DMS79 treated with DMSO at 0.1 percent for 48 hours (cell line): ENCODE measurements around the gene ARHGEF3.

Source experiments
- DNase-seq: peaks from one replicate; lab custom pipeline; 2025; lab: John Stamatoyannopoulos, UW

The ARHGEF3 gene

GRCh38 chr3:56801662-56802377 lies at the start of gene ARHGEF3:
ARHGEF3 (minus strand) TSS chr3:56801949; CDS start chr3:56801798, 151 bp downstream.
- no peak for DNase-seq

GRCh38 chr3:56849698-56850097 lies 47.9 kb upstream of the ARHGEF3 start:
- no peak for DNase-seq

- no peak for DNase-seq
Measured at GRCh38 chr3:56845505-56845904, 43.8 kb upstream of the ARHGEF3 start.

- no peak for DNase-seq
Measured at GRCh38 chr3:56844536-56844935, 42.8 kb upstream of the ARHGEF3 start.

GRCh38 chr3:56839784-56840715 lies 38.3 kb upstream of the ARHGEF3 start:
- DNase-seq = no peak

- no peak for DNase-seq
Measured at GRCh38 chr3:56838448-56838847, 36.7 kb upstream of the ARHGEF3 start.

GRCh38 chr3:56837196-56837955 lies 35.6 kb upstream of the ARHGEF3 start:
- no peak for DNase-seq

GRCh38 chr3:56836276-56837163 lies 34.8 kb upstream of the ARHGEF3 start:
- DNase-seq = no peak

GRCh38 chr3:56835650-56836227 lies 34.0 kb upstream of the ARHGEF3 start:
- no peak for DNase-seq

GRCh38 chr3:56833536-56833935 lies 31.8 kb upstream of the ARHGEF3 start:
- DNase-seq = no peak

- DNase-seq = no peak
Measured at GRCh38 chr3:56833022-56833421, 31.3 kb upstream of the ARHGEF3 start.

- DNase-seq = no peak
Measured at GRCh38 chr3:56831572-56831971, 29.8 kb upstream of the ARHGEF3 start.

GRCh38 chr3:56830884-56831283 lies 29.1 kb upstream of the ARHGEF3 start:
- DNase-seq = no peak

- DNase-seq = no peak
Measured at GRCh38 chr3:56829533-56829932, 27.8 kb upstream of the ARHGEF3 start.

GRCh38 chr3:56826831-56827722 lies 25.3 kb upstream of the ARHGEF3 start:
- no peak for DNase-seq

GRCh38 chr3:56825567-56826438 lies 24.1 kb upstream of the ARHGEF3 start:
- DNase-seq = no peak

- DNase-seq = no peak
Measured at GRCh38 chr3:56823984-56824703, 22.4 kb upstream of the ARHGEF3 start.

- DNase-seq = no peak
Measured at GRCh38 chr3:56823421-56823926, 21.7 kb upstream of the ARHGEF3 start.
